Endodermal cell (in vitro differentiated cells): Measurements from ENCODE around the gene PIM1. TPM values are rescaled to one million over a fixed set of nuclear protein-coding genes. Genes with fewer than 3 reads are reported as not detected.
"Not testable (repeated sequence)": the region's sequence is repeated elsewhere in the genome, so short reads cannot be mapped to it uniquely, and the experiment has no call there.

ENCODE experiments used
- DNase-seq: peaks from one replicate; pipeline ENCODE4 v3.0.0-alpha.2; 2017
- H3K27ac ChIP-seq: 2 replicates; pipeline ENCODE4 v1.5.1; 2013; ENCODE audit warnings: mild to moderate bottlenecking, low read depth, low read length, moderate library complexity
- H3K27me3 ChIP-seq: 2 replicates; pipeline ENCODE4 v1.6.1; 2013; ENCODE audit warnings: mild to moderate bottlenecking, low read length, moderate library complexity; ENCODE audit not compliant: insufficient read depth, control insufficient read depth, poor library complexity, severe bottlenecking
- H3K36me3 ChIP-seq: 2 replicates; pipeline ENCODE4 v1.7.0; 2013; ENCODE audit warnings: mild to moderate bottlenecking, low read length, moderate library complexity; ENCODE audit not compliant: control insufficient read depth, insufficient read depth
- H3K4me1 ChIP-seq: one replicate; pipeline ENCODE4 v1.7.0; 2013; ENCODE audit warnings: low read length; ENCODE audit not compliant: control insufficient read depth, insufficient read depth
- H3K4me3 ChIP-seq: 2 replicates; pipeline ENCODE4 v1.5.1; 2013; ENCODE audit warnings: mild to moderate bottlenecking, low read length, moderate library complexity
- H3K9ac ChIP-seq: 2 replicates; pipeline ENCODE4 v1.6.1; 2013; ENCODE audit warnings: mild to moderate bottlenecking, low read length, moderate library complexity; ENCODE audit not compliant: poor library complexity, severe bottlenecking; ENCODE audit errors: extremely low read depth
- H3K9me3 ChIP-seq: 2 replicates; pipeline ENCODE4 v1.6.1; 2013; ENCODE audit warnings: mild to moderate bottlenecking, low read length, moderate library complexity; ENCODE audit not compliant: control insufficient read depth
- H3K27ac Mint-ChIP-seq: 2 replicates; pipeline ENCODE4 v1.8.0; 2020; ENCODE audit warnings: mixed read lengths
- H3K27me3 Mint-ChIP-seq: 2 replicates; pipeline ENCODE4 v1.8.0; 2021; ENCODE audit warnings: mild to moderate bottlenecking, mixed read lengths; ENCODE audit not compliant: insufficient read depth
- H3K36me3 Mint-ChIP-seq: 2 replicates; pipeline ENCODE4 v1.8.0; 2020; ENCODE audit warnings: low read depth, mixed read lengths
- H3K4me1 Mint-ChIP-seq: 2 replicates; pipeline ENCODE4 v1.8.0; 2020; ENCODE audit warnings: mixed read lengths
- H3K4me3 Mint-ChIP-seq: 2 replicates; pipeline ENCODE4 v1.8.0; 2020; ENCODE audit warnings: mild to moderate bottlenecking, moderate library complexity, mixed read lengths
- H3K9me3 Mint-ChIP-seq: 2 replicates; pipeline ENCODE4 v1.8.0; 2020; ENCODE audit warnings: mild to moderate bottlenecking, mixed read lengths
- CTCF ChIP-seq: fragments of 200-600 bp; sonication (generic); conservative IDR thresholded peaks from 2 replicates; pipeline ENCODE4 v1.5.0; 2021; ENCODE audit warnings: antibody characterized with exemption, mild to moderate bottlenecking
- WGBS, 2 experiments: methylation state at CpG; one replicate each; pipeline versions ENCODE4 v1.1.5 to v1.1.7; 2013; ENCODE audit warnings: missing lambda C conversion rate in 2 of 2, mixed read lengths in 1 of 2; ENCODE audit not compliant: insufficient coverage in 1 of 2, insufficient read length in 1 of 2; 5-methylcytosine and 5-hydroxymethylcytosine counted together
- total RNA-seq, 2 donors: library from RNA; stranded (reverse); fragmentation: NEBNext Ultra II Directional in 1 of 2; extraction: Animal tissue kit (Norgen Biotek cat#: 25700) in 1 of 2; gene quantifications; 2 replicates in 1 of 2; 3 replicates in 1 of 2; pipeline ENCODE4 v1.2.1, GENCODE V29; 2021

The PIM1 gene
- total RNA-seq, 2 donors from 2014 or later: 43.9 to 65.3 TPM

- no peak overlapping the region for H3K27ac ChIP-seq
- H3K9ac ChIP-seq: no peak overlapping the region
- H3K27me3 ChIP-seq: no peaks in the 10 kb centered on the region
- H3K9me3 ChIP-seq: no peaks in the 10 kb centered on the region
- no peaks in the 10 kb centered on the region for H3K36me3 ChIP-seq
- Mint-ChIP-seq H3K36me3 (no peaks in the 10 kb centered on the region), H3K27ac (no peak overlapping the region), H3K4me1 (peaks cover 5% of the 10 kb centered on the region), H3K27me3 (no peaks in the 10 kb centered on the region), H3K4me3 (no peak overlapping the region), H3K9me3 (no peaks in the 10 kb centered on the region)
- 72 to 89% methylated on average over 3 of the region's 3 CpGs for WGBS, 2 experiments
- no peaks in the 10 kb centered on the region for H3K4me1 ChIP-seq
- DNase-seq: no peak
- H3K4me3 ChIP-seq: no peak overlapping the region
- TF ChIP-seq CTCF: no peak
Measured at GRCh38 chr6:37192666-37193065, 22.7 kb downstream of the PIM1 start.

DNA sequence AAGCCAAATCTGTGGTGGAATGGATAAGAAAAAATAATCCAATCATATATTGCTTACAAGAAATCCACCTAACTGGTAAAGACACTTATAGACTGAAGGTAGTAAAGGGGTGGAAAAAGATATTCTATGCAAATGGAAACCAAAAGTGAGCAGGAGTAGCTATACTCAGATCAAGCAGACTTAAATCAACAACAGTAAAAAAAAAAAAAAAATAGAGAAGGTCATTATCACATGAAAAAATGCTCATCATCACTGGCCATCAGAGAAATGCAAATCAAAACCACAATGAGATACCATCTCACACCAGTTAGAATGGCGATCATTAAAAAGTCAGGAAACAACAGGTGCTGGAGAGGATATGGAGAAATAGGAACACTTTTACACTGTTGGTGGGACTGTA is 24.9 kb downstream of the PIM1 start:
- H3K4me1 ChIP-seq, H3K27ac Mint-ChIP-seq, H3K27me3 ChIP-seq, H3K27ac ChIP-seq, H3K36me3 ChIP-seq, H3K9me3 Mint-ChIP-seq, H3K9me3 ChIP-seq, H3K4me1 Mint-ChIP-seq, H3K36me3 Mint-ChIP-seq, DNase-seq, H3K27me3 Mint-ChIP-seq, H3K9ac ChIP-seq, H3K4me3 ChIP-seq, H3K4me3 Mint-ChIP-seq: not testable (repeated sequence)
- WGBS, 2 experiments: no CpG with 5 or more reads among the region's 1 CpG

GRCh38 chr6:37196451-37196850 is 26.5 kb downstream of the PIM1 start:
- H3K27ac ChIP-seq, H3K9me3 Mint-ChIP-seq, H3K9ac ChIP-seq, DNase-seq, H3K4me1 ChIP-seq, H3K27me3 ChIP-seq, H3K9me3 ChIP-seq, H3K36me3 ChIP-seq, H3K4me3 ChIP-seq, H3K27me3 Mint-ChIP-seq, H3K27ac Mint-ChIP-seq, H3K36me3 Mint-ChIP-seq, H3K4me3 Mint-ChIP-seq, H3K4me1 Mint-ChIP-seq: not testable (repeated sequence)
- WGBS, 2 experiments: 80 to 92% methylated on average over 1 to 4 of the region's 4 CpGs

DNA sequence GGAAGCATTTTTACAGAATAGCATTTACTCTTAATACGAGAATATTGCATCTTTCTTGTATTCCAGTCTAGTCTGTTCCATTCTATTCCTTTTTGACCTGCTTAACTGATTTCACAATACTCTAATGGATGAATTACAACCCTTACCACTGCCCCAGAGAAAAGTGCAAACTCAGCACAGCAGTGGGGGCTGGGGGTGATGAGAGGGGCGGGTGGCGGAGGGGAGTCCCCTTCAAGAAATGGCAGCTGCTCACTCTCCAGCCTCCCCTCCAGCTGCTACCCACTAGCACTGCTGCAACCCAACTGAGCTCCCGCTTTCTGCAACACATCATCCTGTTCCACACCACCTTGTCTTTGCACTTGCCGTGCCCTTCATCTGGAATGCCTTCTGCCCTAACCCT is 30.1 kb downstream of the PIM1 start:
- H3K27me3 Mint-ChIP-seq: no peaks in the 10 kb centered on the region
- no peak overlapping the region for H3K4me3 Mint-ChIP-seq
- DNase-seq: no peak
- no peaks in the 10 kb centered on the region for H3K27me3 ChIP-seq
- no peak overlapping the region for H3K4me3 ChIP-seq
- no peaks in the 10 kb centered on the region for H3K9me3 ChIP-seq
- no peak overlapping the region for H3K9ac ChIP-seq
- H3K4me1 Mint-ChIP-seq: no peaks in the 10 kb centered on the region
- H3K27ac Mint-ChIP-seq: no peak overlapping the region
- 94 to 95% methylated on average over 3 to 5 of the region's 5 CpGs for WGBS, 2 experiments
- TF ChIP-seq CTCF: no peak
- no peaks in the 10 kb centered on the region for H3K9me3 Mint-ChIP-seq
- no peaks in the 10 kb centered on the region for H3K36me3 ChIP-seq
- H3K36me3 Mint-ChIP-seq: no peaks in the 10 kb centered on the region
- no peaks in the 10 kb centered on the region for H3K4me1 ChIP-seq
- no peak overlapping the region for H3K27ac ChIP-seq
